SK-N-SH treated with all-trans-retinoic acid at 6 μM for 48 hours (cell line): ENCODE results near the gene CMIP.

ENCODE experiments used
- BACH2 ChIP-seq: fragments of 250-450 bp; sonication (Bioruptor Pico); IDR thresholded peaks from 2 replicates; pipeline ENCODE4 v1.9.0; 2021; ENCODE audit warnings: mild to moderate bottlenecking, borderline replicate concordance
- CSDC2 ChIP-seq: fragments of 250-450 bp; sonication (Bioruptor Pico); IDR thresholded peaks from 2 replicates; pipeline ENCODE4 v1.5.0; 2020; ENCODE audit warnings: mild to moderate bottlenecking, moderate library complexity
- CSRNP3 ChIP-seq: fragments of 250-450 bp; sonication (Bioruptor Pico); IDR thresholded peaks from 2 replicates; pipeline ENCODE4 v1.5.1; 2021; ENCODE audit warnings: mild to moderate bottlenecking, moderate library complexity
- ISL1 ChIP-seq: fragments of 250-450 bp; sonication (Bioruptor Pico); IDR thresholded peaks from 2 replicates; pipeline ENCODE4 v2.1.2; 2022; ENCODE audit warnings: mild to moderate bottlenecking, moderate library complexity
- PATZ1 ChIP-seq: fragments of 250-450 bp; sonication (Bioruptor Pico); IDR thresholded peaks from 2 replicates; pipeline ENCODE4 v1.8.0; 2020; ENCODE audit warnings: mild to moderate bottlenecking, moderate library complexity, borderline replicate concordance
- RARB ChIP-seq: fragments of 250-450 bp; sonication (Bioruptor Pico); IDR thresholded peaks from 2 replicates; pipeline ENCODE4 v1.8.0; 2021; ENCODE audit warnings: mild to moderate bottlenecking, moderate library complexity
- TSHZ2 ChIP-seq: fragments of 250-450 bp; sonication (Bioruptor Pico); IDR thresholded peaks from 2 replicates; pipeline ENCODE4 v1.5.0; 2020; ENCODE audit warnings: mild to moderate bottlenecking, moderate library complexity
- ZFP3 ChIP-seq: fragments of 250-450 bp; sonication (Bioruptor Pico); IDR thresholded peaks from 2 replicates; pipeline ENCODE4 v1.5.0; 2020; ENCODE audit warnings: mild to moderate bottlenecking, moderate library complexity
- ZNF8 ChIP-seq: fragments of 450-650 bp; formaldehyde crosslinking; IDR thresholded peaks from 2 replicates; pipeline ENCODE4 v1.5.0; 2020; ENCODE audit warnings: mild to moderate bottlenecking, moderate library complexity

- TF ChIP-seq ZFP3 (CRISPR knock-in tag) (no peak), CSRNP3 (CRISPR knock-in tag) (no peak), TSHZ2 (CRISPR knock-in tag) (no peak), BACH2 (CRISPR knock-in tag) (no peak), ISL1 (CRISPR knock-in tag) (no peak), PATZ1 (no peak), RARB (no peak), ZNF8 (no peak), CSDC2 (no peak)
Measured at GRCh38 chr16:81601601-81602255, 157.1 kb downstream of the CMIP start.
